ENCODE data around the gene THTPA. TPM values are rescaled to one million over a fixed set of nuclear protein-coding genes. Genes with fewer than 3 reads are reported as not detected.

The THTPA gene
- total and polyA plus RNA-seq, 2 of the 4 experiments (the other 2 are of a cell fraction) = 5.0 to 9.2 TPM

DNA sequence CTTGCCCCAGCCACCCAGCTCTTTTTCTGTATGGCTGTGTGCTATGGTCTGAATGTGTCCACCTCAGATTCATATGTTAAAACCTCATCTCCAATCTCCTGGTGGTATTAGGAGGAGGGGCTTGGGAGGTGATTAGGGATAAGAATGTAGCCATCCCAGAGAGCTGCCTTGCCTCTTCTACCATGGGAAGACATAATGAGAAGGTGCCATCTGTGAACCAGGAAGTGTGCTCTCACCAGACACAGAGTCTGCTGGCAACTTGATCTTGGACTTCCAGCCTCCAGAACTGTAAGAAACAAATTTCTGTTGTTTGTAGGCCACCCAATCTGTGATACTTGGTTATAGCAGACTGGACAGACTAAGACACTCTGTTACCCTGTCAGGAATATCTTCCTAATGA is 45.4 kb downstream of the THTPA start:
- no peak overlapping the region for H2BK120ac ChIP-seq (ENCODE audit: low read depth, low read length)
- no peak overlapping the region for H3K18ac ChIP-seq (ENCODE audit: low read depth, low read length)
- no peaks in the 10 kb centered on the region for H3K79me1 ChIP-seq (ENCODE audit: low read depth in 1 of 2, low read length in 2 of 2)
- H3K27ac ChIP-seq (ENCODE audit: insufficient read depth, low read length) = no peak overlapping the region
- dilution Hi-C loops (cut with HindIII; ENCODE audit: low sequenced_read_pairs, unreplicated experiment) (no loop called here), intact Hi-C loops (cut with micrococcal nuclease) (no loop called here), in situ Hi-C loops (cut with MboI; ENCODE audit: low sequenced_read_pairs) (no loop called here)
- ATAC-seq (ENCODE audit: low read depth) (no peak), DNase-seq (no peak)
- H3K56ac ChIP-seq (ENCODE audit: extremely low read depth, insufficient read depth, low read length) = no peak overlapping the region
- H4K91ac ChIP-seq (ENCODE audit: insufficient read depth, low read depth, low read length) = no peak overlapping the region
- H2AFZ ChIP-seq (replicated peaks; ENCODE audit: low read length, poor library complexity) = no peak overlapping the region
- H4K20me1 ChIP-seq (ENCODE audit: insufficient read depth, low read length) = no peaks in the 10 kb centered on the region
- no peak overlapping the region for H4K8ac ChIP-seq (ENCODE audit: low read depth in 2 of 2, low read length in 2 of 2)
- no peak overlapping the region for H3K4me3 ChIP-seq (ENCODE audit: insufficient read depth, low read depth, low read length)
- H3K9me1 ChIP-seq (ENCODE audit: insufficient read depth, low read length) = no peaks in the 10 kb centered on the region
- H3K9me3 ChIP-seq (ENCODE audit: control insufficient read depth, insufficient read depth, low read length) = no peaks in the 10 kb centered on the region
- H2BK5ac ChIP-seq (ENCODE audit: low read depth, low read length, poor library complexity, severe bottlenecking) = no peak overlapping the region
- H2AK5ac ChIP-seq (ENCODE audit: low read depth, low read length) = no peak overlapping the region
- no peaks in the 10 kb centered on the region for H3K36me3 ChIP-seq (ENCODE audit: control insufficient read depth, insufficient read depth, low read length)
- H3K27me3 ChIP-seq (ENCODE audit: control insufficient read depth, insufficient read depth, low read length) = no peaks in the 10 kb centered on the region
- POLR2A ChIA-PET (ENCODE audit: unreplicated experiment) = no interaction called here
- H2BK20ac ChIP-seq (ENCODE audit: low read depth, low read length) = no peak overlapping the region
- H3K4ac ChIP-seq (ENCODE audit: low read depth, low read length) = no peak overlapping the region
- TF ChIP-seq RCOR1 (IDR thresholded peaks at IDR 0.05; ENCODE audit: insufficient replicate concordance, low read length) (no peak), BHLHE40 (IDR thresholded peaks at IDR 0.05; ENCODE audit: low read depth, low read length) (no peak), RFX5 (IDR thresholded peaks at IDR 0.05; ENCODE audit: low read depth, low read length) (no peak), RAD21 (IDR thresholded peaks at IDR 0.05; ENCODE audit: low read length) (no peak), FOS (IDR thresholded peaks at IDR 0.05; ENCODE audit: low read depth, low read length) (no peak), CEBPB (IDR thresholded peaks at IDR 0.05; ENCODE audit: low read depth, low read length) (no peak), MAFK (IDR thresholded peaks at IDR 0.05; ENCODE audit: low read depth, low read length) (no peak), NFE2L2 (IDR thresholded peaks at IDR 0.05; ENCODE audit: low read depth, low read length) (no peak), MXI1 (IDR thresholded peaks at IDR 0.05; ENCODE audit: borderline replicate concordance, low read depth, low read length) (no peak), POLR2A (IDR thresholded peaks at IDR 0.05; ENCODE audit: low read depth, low read length) (no peak), SMC3 (IDR thresholded peaks at IDR 0.05; ENCODE audit: low read depth, low read length) (no peak), CHD1 (IDR thresholded peaks at IDR 0.05; ENCODE audit: low read depth, low read length) (no peak), MAZ (IDR thresholded peaks at IDR 0.05; ENCODE audit: borderline replicate concordance, low read depth, low read length) (no peak)
- TF ChIP-seq, protein P1, sequence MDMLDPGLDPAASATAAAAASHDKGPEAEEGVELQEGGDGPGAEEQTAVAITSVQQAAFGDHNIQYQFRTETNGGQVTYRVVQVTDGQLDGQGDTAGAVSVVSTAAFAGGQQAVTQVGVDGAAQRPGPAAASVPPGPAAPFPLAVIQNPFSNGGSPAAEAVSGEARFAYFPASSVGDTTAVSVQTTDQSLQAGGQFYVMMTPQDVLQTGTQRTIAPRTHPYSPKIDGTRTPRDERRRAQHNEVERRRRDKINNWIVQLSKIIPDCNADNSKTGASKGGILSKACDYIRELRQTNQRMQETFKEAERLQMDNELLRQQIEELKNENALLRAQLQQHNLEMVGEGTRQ (IDR thresholded peaks at IDR 0.05; ENCODE audit: low read depth, low read length) = no peak
- TF ChIP-seq, protein P2, sequence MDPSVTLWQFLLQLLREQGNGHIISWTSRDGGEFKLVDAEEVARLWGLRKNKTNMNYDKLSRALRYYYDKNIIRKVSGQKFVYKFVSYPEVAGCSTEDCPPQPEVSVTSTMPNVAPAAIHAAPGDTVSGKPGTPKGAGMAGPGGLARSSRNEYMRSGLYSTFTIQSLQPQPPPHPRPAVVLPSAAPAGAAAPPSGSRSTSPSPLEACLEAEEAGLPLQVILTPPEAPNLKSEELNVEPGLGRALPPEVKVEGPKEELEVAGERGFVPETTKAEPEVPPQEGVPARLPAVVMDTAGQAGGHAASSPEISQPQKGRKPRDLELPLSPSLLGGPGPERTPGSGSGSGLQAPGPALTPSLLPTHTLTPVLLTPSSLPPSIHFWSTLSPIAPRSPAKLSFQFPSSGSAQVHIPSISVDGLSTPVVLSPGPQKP (IDR thresholded peaks at IDR 0.05; ENCODE audit: borderline replicate concordance, low read depth, low read length) = no peak
- TF ChIP-seq, protein P3, sequence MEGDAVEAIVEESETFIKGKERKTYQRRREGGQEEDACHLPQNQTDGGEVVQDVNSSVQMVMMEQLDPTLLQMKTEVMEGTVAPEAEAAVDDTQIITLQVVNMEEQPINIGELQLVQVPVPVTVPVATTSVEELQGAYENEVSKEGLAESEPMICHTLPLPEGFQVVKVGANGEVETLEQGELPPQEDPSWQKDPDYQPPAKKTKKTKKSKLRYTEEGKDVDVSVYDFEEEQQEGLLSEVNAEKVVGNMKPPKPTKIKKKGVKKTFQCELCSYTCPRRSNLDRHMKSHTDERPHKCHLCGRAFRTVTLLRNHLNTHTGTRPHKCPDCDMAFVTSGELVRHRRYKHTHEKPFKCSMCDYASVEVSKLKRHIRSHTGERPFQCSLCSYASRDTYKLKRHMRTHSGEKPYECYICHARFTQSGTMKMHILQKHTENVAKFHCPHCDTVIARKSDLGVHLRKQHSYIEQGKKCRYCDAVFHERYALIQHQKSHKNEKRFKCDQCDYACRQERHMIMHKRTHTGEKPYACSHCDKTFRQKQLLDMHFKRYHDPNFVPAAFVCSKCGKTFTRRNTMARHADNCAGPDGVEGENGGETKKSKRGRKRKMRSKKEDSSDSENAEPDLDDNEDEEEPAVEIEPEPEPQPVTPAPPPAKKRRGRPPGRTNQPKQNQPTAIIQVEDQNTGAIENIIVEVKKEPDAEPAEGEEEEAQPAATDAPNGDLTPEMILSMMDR (conservative IDR thresholded peaks at IDR 0.05; ENCODE audit: low read depth, low read length) = no peak
- no peak overlapping the region for H4K5ac ChIP-seq (ENCODE audit: low read depth, low read length)
- CTCF ChIA-PET = interaction anchor here (1.6 kb wide), 1 partner anchor 12 kb away, joined by 5 read pairs; no protein-coding TSS in a partner anchor
- H2BK15ac ChIP-seq (ENCODE audit: low read depth, low read length) = no peak overlapping the region
- H3K9ac ChIP-seq (ENCODE audit: low read depth, low read length) = no peak overlapping the region
- H3K4me2 ChIP-seq (ENCODE audit: low read depth, low read length) = no peak overlapping the region
- no peak overlapping the region for H3K23ac ChIP-seq (ENCODE audit: low read depth, low read length)
- H2AK9ac ChIP-seq (replicated peaks; ENCODE audit: low read depth, low read length, poor library complexity) = no peak overlapping the region
- H3K4me1 ChIP-seq (ENCODE audit: control insufficient read depth, insufficient read depth, low read length) = no peaks in the 10 kb centered on the region
- no TSS peak for BruUV-seq (replicated peaks)
- H3K14ac ChIP-seq (replicated peaks; ENCODE audit: low read depth, low read length) = no peak overlapping the region

Measured in IMR-90 (cell line).